ENCODE data around the gene COTL1.

The COTL1 gene

DNA sequence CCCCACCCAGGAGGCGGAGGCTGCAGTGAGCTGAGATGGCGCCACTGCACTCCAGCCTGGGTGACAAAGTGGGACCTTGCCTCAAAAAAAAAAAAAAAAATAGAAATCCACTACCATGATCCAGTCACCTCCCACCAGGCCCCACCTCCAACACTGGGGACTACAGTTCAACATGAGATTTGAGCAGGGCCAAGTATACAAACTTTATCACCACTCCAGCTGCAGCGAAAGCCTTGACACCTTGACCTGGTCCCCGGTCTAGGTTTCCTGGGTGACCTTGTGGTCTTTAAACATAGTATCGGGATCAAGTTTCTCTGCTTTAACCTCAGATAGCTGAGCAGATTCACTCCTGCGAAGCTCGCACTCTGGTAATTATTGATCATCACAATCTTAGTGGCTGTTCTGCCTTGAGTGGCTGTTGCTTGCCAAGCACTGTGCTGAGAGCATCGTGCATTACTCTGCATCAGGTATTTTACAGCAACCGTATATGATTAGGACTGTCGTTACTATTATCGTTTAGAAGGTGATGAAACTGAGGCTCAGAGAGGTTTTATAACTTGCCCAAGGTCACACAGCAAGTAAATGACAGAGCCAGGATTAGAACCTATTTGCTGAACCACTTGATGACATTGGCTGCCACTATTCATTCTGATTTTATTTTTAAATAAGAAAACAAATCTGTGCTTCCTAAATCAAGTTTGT is 63.1 kb downstream of the COTL1 start:
- H3K9me3 ChIP-seq (ENCODE audit: low read length): no peaks in the 10 kb centered on the region
- H3K36me3 ChIP-seq (ENCODE audit: insufficient read depth, low read length): no peaks in the 10 kb centered on the region
- H3K4me1 ChIP-seq (ENCODE audit: insufficient read depth, low read length): no peaks in the 10 kb centered on the region
- no peak overlapping the region for H3K4me3 ChIP-seq (ENCODE audit: low read depth in 1 of 2, low read length in 2 of 2)
- H3K27ac ChIP-seq (ENCODE audit: low read depth, low read length): no peak overlapping the region
- no peak overlapping the region for H3K9ac ChIP-seq (ENCODE audit: low read length)
- H3K27me3 ChIP-seq (ENCODE audit: control insufficient read depth in 1 of 2, insufficient read depth in 2 of 2, low read length in 2 of 2): no peaks in the 10 kb centered on the region

GRCh38 chr16:84553873-84554399 is 63.9 kb downstream of the COTL1 start:
- H3K27ac ChIP-seq (ENCODE audit: low read depth, low read length): no peak overlapping the region
- no peaks in the 10 kb centered on the region for H3K27me3 ChIP-seq (ENCODE audit: control insufficient read depth in 1 of 2, insufficient read depth in 2 of 2, low read length in 2 of 2)
- H3K36me3 ChIP-seq (ENCODE audit: insufficient read depth, low read length): no peaks in the 10 kb centered on the region
- no peak overlapping the region for H3K4me3 ChIP-seq (ENCODE audit: low read depth in 1 of 2, low read length in 2 of 2)
- H3K4me1 ChIP-seq (ENCODE audit: insufficient read depth, low read length): no peaks in the 10 kb centered on the region
- H3K9ac ChIP-seq (ENCODE audit: low read length): no peak overlapping the region
- no peaks in the 10 kb centered on the region for H3K9me3 ChIP-seq (ENCODE audit: low read length)

DNA sequence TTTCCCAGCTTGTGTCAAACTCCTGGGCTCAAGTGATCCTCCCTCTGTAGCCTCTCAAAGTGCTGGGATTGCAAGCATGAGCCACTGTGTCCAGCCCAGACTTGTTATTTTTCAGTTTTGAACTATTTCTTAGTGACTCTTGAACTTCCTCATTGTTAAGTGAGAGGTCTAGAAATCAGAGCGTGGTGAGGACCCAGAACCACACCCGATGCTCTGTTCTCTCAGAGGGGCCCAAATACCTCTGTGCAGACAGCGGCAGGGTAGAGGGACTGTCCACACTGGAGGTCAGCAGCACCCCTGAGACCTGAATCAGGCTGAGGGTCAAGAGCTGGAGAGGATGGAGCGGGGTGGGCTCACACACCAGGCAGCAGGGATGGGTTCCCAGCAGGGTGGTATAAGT is 65.7 kb downstream of the COTL1 start:
- no peak overlapping the region for H3K4me3 ChIP-seq (ENCODE audit: low read depth in 1 of 2, low read length in 2 of 2)
- H3K36me3 ChIP-seq (ENCODE audit: insufficient read depth, low read length): no peaks in the 10 kb centered on the region
- H3K9me3 ChIP-seq (ENCODE audit: low read length): no peaks in the 10 kb centered on the region
- no peaks in the 10 kb centered on the region for H3K27me3 ChIP-seq (ENCODE audit: control insufficient read depth in 1 of 2, insufficient read depth in 2 of 2, low read length in 2 of 2)
- H3K27ac ChIP-seq (ENCODE audit: low read depth, low read length): no peak overlapping the region
- H3K4me1 ChIP-seq (ENCODE audit: insufficient read depth, low read length): no peaks in the 10 kb centered on the region
- no peak overlapping the region for H3K9ac ChIP-seq (ENCODE audit: low read length)

DNA sequence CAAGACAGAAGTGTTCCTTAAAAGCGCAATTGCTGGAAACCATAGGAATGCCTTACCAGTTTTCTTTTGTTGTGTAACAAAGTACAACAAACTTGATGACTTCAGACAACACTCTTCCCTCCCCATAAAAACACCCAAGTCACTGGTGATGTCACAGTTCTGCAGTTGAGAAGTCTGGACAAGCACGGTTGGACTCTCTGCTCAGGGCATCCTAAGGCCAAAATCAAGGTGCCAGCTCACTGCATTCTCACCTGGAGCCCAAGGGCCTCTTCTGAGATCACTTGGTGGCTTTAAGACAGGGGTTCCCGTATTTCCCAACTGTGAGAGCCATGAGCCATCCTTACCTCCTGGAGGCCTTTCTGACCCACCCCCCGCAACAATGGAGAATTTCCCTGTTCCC is 67.8 kb downstream of the COTL1 start:
- Histone ChIP-seq H3K27me3 (ENCODE audit: control insufficient read depth in 1 of 2, insufficient read depth in 2 of 2, low read length in 2 of 2) (no peaks in the 10 kb centered on the region), H3K9me3 (ENCODE audit: low read length) (no peaks in the 10 kb centered on the region), H3K4me3 (ENCODE audit: low read depth in 1 of 2, low read length in 2 of 2) (no peak overlapping the region), H3K27ac (ENCODE audit: low read depth, low read length) (no peak overlapping the region), H3K36me3 (ENCODE audit: insufficient read depth, low read length) (no peaks in the 10 kb centered on the region), H3K4me1 (ENCODE audit: insufficient read depth, low read length) (no peaks in the 10 kb centered on the region), H3K9ac (ENCODE audit: low read length) (no peak overlapping the region)

DNA sequence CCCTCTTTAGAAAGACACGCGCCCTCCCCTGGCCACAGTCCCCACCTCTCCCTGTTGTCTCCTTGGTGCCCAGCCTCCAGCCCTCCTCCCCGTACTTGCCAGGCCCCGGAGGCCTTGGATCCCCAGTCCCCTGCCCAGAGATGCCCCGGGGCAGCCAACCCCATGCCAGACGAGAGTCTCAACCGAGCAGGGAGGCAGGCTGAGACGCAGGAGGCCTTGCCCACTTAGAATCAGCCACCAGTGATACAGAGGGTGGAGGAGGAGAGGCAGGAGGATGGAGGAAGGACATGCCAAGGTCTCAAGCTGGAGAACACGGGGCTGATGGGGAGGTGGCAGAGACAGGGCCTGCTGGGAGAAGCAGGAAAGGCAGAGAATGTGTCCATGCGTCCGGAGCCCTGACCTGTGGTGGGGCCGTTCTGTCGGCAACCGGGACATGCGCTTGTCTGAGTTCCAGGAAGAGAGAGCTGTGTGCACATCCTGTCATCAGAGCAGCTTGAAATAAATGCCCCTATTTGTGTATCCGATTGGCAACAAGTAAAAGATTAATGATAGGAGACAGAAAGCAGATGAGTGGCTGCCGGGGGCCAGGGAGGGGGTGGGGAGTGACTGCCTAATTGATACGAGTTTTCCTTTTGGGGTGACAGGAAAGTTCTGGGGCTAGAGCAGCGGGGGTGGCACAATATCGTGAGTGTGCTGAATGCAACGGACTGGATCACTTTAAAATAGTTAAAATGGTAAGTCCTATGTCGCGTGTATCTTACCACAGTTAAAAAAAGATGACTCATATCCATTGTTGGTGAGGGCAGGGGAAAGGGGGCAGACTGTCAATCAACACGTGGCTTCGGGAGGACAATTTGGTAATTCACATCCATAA is 68.7 kb downstream of the COTL1 start:
- H3K27me3 ChIP-seq (ENCODE audit: control insufficient read depth in 1 of 2, insufficient read depth in 2 of 2, low read length in 2 of 2): no peaks in the 10 kb centered on the region
- no peak overlapping the region for H3K27ac ChIP-seq (ENCODE audit: low read depth, low read length)
- no peaks in the 10 kb centered on the region for H3K9me3 ChIP-seq (ENCODE audit: low read length)
- no peak overlapping the region for H3K4me3 ChIP-seq (ENCODE audit: low read depth in 1 of 2, low read length in 2 of 2)
- no peak overlapping the region for H3K9ac ChIP-seq (ENCODE audit: low read length)
- no peaks in the 10 kb centered on the region for H3K36me3 ChIP-seq (ENCODE audit: insufficient read depth, low read length)
- no peaks in the 10 kb centered on the region for H3K4me1 ChIP-seq (ENCODE audit: insufficient read depth, low read length)

GRCh38 chr16:84548508-84548907 is 69.4 kb downstream of the COTL1 start:
- H3K4me1 ChIP-seq (ENCODE audit: insufficient read depth, low read length): no peaks in the 10 kb centered on the region
- no peaks in the 10 kb centered on the region for H3K36me3 ChIP-seq (ENCODE audit: insufficient read depth, low read length)
- H3K27ac ChIP-seq (ENCODE audit: low read depth, low read length): no peak overlapping the region
- no peaks in the 10 kb centered on the region for H3K27me3 ChIP-seq (ENCODE audit: control insufficient read depth in 1 of 2, insufficient read depth in 2 of 2, low read length in 2 of 2)
- H3K9ac ChIP-seq (ENCODE audit: low read length): no peak overlapping the region
- no peak overlapping the region for H3K4me3 ChIP-seq (ENCODE audit: low read depth in 1 of 2, low read length in 2 of 2)
- H3K9me3 ChIP-seq (ENCODE audit: low read length): no peaks in the 10 kb centered on the region

DNA sequence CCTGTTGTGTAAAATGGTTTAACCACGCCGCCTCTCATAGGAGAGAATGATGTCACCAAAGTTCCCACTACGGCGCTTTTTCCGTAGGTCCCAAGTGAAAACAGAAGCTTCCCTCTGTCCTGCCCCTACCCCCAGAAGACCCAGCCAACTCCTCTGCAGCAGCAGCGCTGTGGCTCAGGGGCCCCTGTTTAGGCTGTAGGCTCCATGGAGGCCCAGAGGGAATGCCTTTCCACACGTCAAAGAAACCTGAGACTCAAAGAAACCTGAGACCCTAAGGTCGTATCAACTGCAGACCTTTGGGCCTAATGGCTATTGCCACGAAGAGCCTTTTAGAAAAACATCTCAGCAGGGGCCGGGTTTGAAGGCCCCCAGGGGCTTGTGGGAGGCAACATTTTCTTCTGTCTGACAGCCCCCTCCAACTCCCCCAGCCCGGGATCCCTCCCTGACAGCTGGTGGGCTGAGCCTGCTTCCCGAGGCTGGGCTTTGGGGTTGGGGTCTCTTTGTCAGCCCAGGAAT is 70.3 kb downstream of the COTL1 start:
- no peak overlapping the region for H3K27ac ChIP-seq (ENCODE audit: low read depth, low read length)
- no peaks in the 10 kb centered on the region for H3K36me3 ChIP-seq (ENCODE audit: insufficient read depth, low read length)
- no peaks in the 10 kb centered on the region for H3K4me1 ChIP-seq (ENCODE audit: insufficient read depth, low read length)

GRCh38 chr16:84546669-84547545 is 71.0 kb downstream of the COTL1 start:
- H3K4me3 ChIP-seq (ENCODE audit: low read depth in 1 of 2, low read length in 2 of 2): no peak overlapping the region
- H3K9ac ChIP-seq (ENCODE audit: low read length): no peak overlapping the region
- H3K27me3 ChIP-seq (ENCODE audit: control insufficient read depth in 1 of 2, insufficient read depth in 2 of 2, low read length in 2 of 2): no peaks in the 10 kb centered on the region
- no peaks in the 10 kb centered on the region for H3K9me3 ChIP-seq (ENCODE audit: low read length)
- H3K27ac ChIP-seq (ENCODE audit: low read depth, low read length): no peak overlapping the region
- no peaks in the 10 kb centered on the region for H3K4me1 ChIP-seq (ENCODE audit: insufficient read depth, low read length)
- H3K36me3 ChIP-seq (ENCODE audit: insufficient read depth, low read length): no peaks in the 10 kb centered on the region

More for the DNA sequence above, 70.3 kb downstream of the COTL1 start:
- no peak overlapping the region for H3K9ac ChIP-seq (ENCODE audit: low read length)
- no peaks in the 10 kb centered on the region for H3K9me3 ChIP-seq (ENCODE audit: low read length)
- H3K27me3 ChIP-seq (ENCODE audit: control insufficient read depth in 1 of 2, insufficient read depth in 2 of 2, low read length in 2 of 2): no peaks in the 10 kb centered on the region
- H3K4me3 ChIP-seq (ENCODE audit: low read depth in 1 of 2, low read length in 2 of 2): no peak overlapping the region

GRCh38 chr16:84545114-84545737 is 72.7 kb downstream of the COTL1 start:
- Histone ChIP-seq H3K4me3 (ENCODE audit: low read depth in 1 of 2, low read length in 2 of 2) (no peak overlapping the region), H3K36me3 (ENCODE audit: insufficient read depth, low read length) (no peaks in the 10 kb centered on the region), H3K27ac (ENCODE audit: low read depth, low read length) (no peak overlapping the region), H3K27me3 (ENCODE audit: control insufficient read depth in 1 of 2, insufficient read depth in 2 of 2, low read length in 2 of 2) (no peaks in the 10 kb centered on the region), H3K9me3 (ENCODE audit: low read length) (no peaks in the 10 kb centered on the region), H3K9ac (ENCODE audit: low read length) (no peak overlapping the region), H3K4me1 (ENCODE audit: insufficient read depth, low read length) (no peaks in the 10 kb centered on the region)

GRCh38 chr16:84544031-84544773 is 73.7 kb downstream of the COTL1 start:
- H3K36me3 ChIP-seq (ENCODE audit: insufficient read depth, low read length): no peaks in the 10 kb centered on the region
- H3K4me1 ChIP-seq (ENCODE audit: insufficient read depth, low read length): no peaks in the 10 kb centered on the region
- no peak overlapping the region for H3K27ac ChIP-seq (ENCODE audit: low read depth, low read length)
- no peaks in the 10 kb centered on the region for H3K27me3 ChIP-seq (ENCODE audit: control insufficient read depth in 1 of 2, insufficient read depth in 2 of 2, low read length in 2 of 2)
- no peak overlapping the region for H3K9ac ChIP-seq (ENCODE audit: low read length)
- H3K4me3 ChIP-seq (ENCODE audit: low read depth in 1 of 2, low read length in 2 of 2): no peak overlapping the region
- H3K9me3 ChIP-seq (ENCODE audit: low read length): no peaks in the 10 kb centered on the region
